ENCODE results near the gene APOA1.

The APOA1 gene

DNA sequence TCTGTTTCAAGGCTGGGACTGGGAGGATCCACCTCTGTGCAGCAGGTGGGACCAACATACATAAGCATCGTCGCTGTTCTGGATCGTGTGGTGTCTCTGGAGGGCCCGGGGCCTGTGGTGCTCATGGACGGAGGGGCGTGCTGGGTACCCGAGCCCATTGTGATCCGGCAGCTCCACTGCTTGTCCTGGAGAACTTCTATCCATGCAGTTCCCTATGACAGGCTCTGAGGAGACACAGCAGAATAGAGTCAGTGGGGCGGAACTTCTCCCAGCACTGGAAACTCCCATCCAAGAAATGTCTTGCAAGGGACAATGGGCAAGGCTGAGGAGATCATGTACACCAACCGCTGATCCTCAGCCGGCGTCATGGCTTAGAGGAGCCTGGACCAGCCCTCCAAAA lies 11.6 kb upstream of the APOA1 start:
- TF ChIP-seq, protein P1, sequence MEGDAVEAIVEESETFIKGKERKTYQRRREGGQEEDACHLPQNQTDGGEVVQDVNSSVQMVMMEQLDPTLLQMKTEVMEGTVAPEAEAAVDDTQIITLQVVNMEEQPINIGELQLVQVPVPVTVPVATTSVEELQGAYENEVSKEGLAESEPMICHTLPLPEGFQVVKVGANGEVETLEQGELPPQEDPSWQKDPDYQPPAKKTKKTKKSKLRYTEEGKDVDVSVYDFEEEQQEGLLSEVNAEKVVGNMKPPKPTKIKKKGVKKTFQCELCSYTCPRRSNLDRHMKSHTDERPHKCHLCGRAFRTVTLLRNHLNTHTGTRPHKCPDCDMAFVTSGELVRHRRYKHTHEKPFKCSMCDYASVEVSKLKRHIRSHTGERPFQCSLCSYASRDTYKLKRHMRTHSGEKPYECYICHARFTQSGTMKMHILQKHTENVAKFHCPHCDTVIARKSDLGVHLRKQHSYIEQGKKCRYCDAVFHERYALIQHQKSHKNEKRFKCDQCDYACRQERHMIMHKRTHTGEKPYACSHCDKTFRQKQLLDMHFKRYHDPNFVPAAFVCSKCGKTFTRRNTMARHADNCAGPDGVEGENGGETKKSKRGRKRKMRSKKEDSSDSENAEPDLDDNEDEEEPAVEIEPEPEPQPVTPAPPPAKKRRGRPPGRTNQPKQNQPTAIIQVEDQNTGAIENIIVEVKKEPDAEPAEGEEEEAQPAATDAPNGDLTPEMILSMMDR (IDR thresholded peaks at IDR 0.05) = no peak

- TF ChIP-seq, protein P1 (IDR thresholded peaks at IDR 0.05) = no peak
Observed at GRCh38 chr11:116847612-116848011, 10.2 kb upstream of the APOA1 start.

DNA sequence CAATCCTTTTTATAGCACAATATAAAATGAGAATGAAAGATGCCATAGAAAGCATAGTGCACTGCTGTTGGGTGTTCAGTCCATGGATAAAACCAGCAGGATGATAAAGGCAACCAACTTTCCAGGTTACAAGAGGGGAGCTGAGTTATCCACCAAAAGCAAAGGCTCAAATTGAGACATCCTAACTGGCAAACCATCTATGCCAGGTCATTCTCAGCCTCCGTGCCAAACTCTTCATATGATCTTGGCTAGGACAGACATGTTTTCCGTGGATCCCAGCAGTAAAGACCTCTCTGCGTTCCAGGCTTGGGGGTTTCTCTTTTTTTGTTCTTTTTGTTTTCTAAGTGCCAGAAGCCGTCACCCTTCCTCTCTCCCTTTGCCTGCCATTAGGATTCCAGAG lies 7.3 kb upstream of the APOA1 start:
- TF ChIP-seq, protein P1 (IDR thresholded peaks at IDR 0.05) = no peak

GRCh38 chr11:116843661-116844060 lies 6.2 kb upstream of the APOA1 start:
- TF ChIP-seq, protein P1 (IDR thresholded peaks at IDR 0.05) = no peak

- TF ChIP-seq, protein P1 (IDR thresholded peaks at IDR 0.05) = no peak
Observed at GRCh38 chr11:116842909-116843308, 5.5 kb upstream of the APOA1 start.

- TF ChIP-seq, protein P1 (IDR thresholded peaks at IDR 0.05) = no peak
Observed at GRCh38 chr11:116842117-116842516, 4.7 kb upstream of the APOA1 start.

- TF ChIP-seq, protein P1 (IDR thresholded peaks at IDR 0.05) = no peak
Observed at GRCh38 chr11:116840746-116841296, 3.4 kb upstream of the APOA1 start.

GRCh38 chr11:116840224-116840745 lies 2.9 kb upstream of the APOA1 start:
- TF ChIP-seq, protein P1 (IDR thresholded peaks at IDR 0.05) = no peak; the same call in 1 of the 2 replicates

Data from LNCAP (cell line).